Measurements from ENCODE around the gene MYBPC2.

The MYBPC2 gene

GRCh38 chr19:50505856-50506611 lies 73.3 kb downstream of the MYBPC2 start:
- DNase-seq, result no peak

- DNase-seq, result no peak
Observed at GRCh38 chr19:50506700-50507099, 74.0 kb downstream of the MYBPC2 start.

- no peak for DNase-seq
Observed at GRCh38 chr19:50507376-50507775, 74.7 kb downstream of the MYBPC2 start.

- no peak for DNase-seq
Observed at GRCh38 chr19:50508843-50509190, 76.1 kb downstream of the MYBPC2 start.

- DNase-seq, result no peak
Observed at GRCh38 chr19:50509366-50509765, 76.7 kb downstream of the MYBPC2 start.

- DNase-seq, result no peak
Observed at GRCh38 chr19:50510121-50510670, 77.5 kb downstream of the MYBPC2 start.

- DNase-seq, result no peak
Observed at GRCh38 chr19:50510700-50511068, 78.0 kb downstream of the MYBPC2 start.

- peak; percentile 98 to 99 for DNase-seq
Observed at GRCh38 chr19:50511069-50511822, 78.6 kb downstream of the MYBPC2 start, which contains the start of gene JOSD2. Gene JOSD2, minus strand, starts transcription at chr19:50511191. Its CDS starts 760 bp downstream, at chr19:50510431.

GRCh38 chr19:50512112-50512998 lies 79.7 kb downstream of the MYBPC2 start:
- no peak for DNase-seq

GRCh38 chr19:50512999-50513745 lies 80.5 kb downstream of the MYBPC2 start:
- no peak for DNase-seq

GRCh38 chr19:50513746-50514345 lies 81.2 kb downstream of the MYBPC2 start, which contains the start of gene ASPDH:
Gene ASPDH, minus strand, starts transcription at chr19:50513913. Its CDS starts 90 bp downstream, at chr19:50513823.
- no peak for DNase-seq

GRCh38 chr19:50514346-50515167 lies 81.9 kb downstream of the MYBPC2 start:
- DNase-seq, result no peak

GRCh38 chr19:50515168-50515561 lies 82.5 kb downstream of the MYBPC2 start:
- no peak for DNase-seq
